HepG2 (cell line): ENCODE measurements around the gene EBF4. TPM values are rescaled to one million over a fixed set of nuclear protein-coding genes. Genes with fewer than 3 reads are reported as not detected.

Source experiments
- FOSL1 ChIP-seq: sonication (generic); formaldehyde crosslinking; IDR thresholded peaks from 2 replicates; pipeline ENCODE4 v1.9.0; 2021; ENCODE audit warnings: missing genetic modification reagents, borderline replicate concordance
- FOXK2 ChIP-seq: fragments of 450-650 bp; IDR thresholded peaks from 2 replicates; pipeline ENCODE4 v1.6.1; 2016
- MXD4 ChIP-seq: IDR thresholded peaks from 2 replicates; pipeline ENCODE4 v1.6.1; 2016; ENCODE audit warnings: mild to moderate bottlenecking, missing biosample characterization, missing genetic modification reagents
- PITX1 ChIP-seq: sonication (generic); formaldehyde crosslinking; IDR thresholded peaks from 2 replicates; pipeline ENCODE4 v1.5.1; 2020; ENCODE audit warnings: mild to moderate bottlenecking, missing genetic modification reagents
- ZFYVE20 ChIP-seq: sonication (generic); formaldehyde crosslinking; IDR thresholded peaks from 2 replicates; pipeline ENCODE4 v1.8.0; 2023; ENCODE audit warnings: low read depth, mild to moderate bottlenecking, moderate library complexity, missing genetic modification reagents, borderline replicate concordance
- ZNF7 ChIP-seq: IDR thresholded peaks from 2 replicates; pipeline ENCODE4 v1.6.1; 2016; ENCODE audit warnings: missing biosample characterization, missing genetic modification reagents
- polyA plus RNA-seq, 8 experiments: library from polyadenylated mRNA; depleted of rRNA in 3 of 8; stranded (reverse) in 7 of 8; unstranded in 1 of 8; fragments of >200 nt; fragmentation: Illumina TruSeq in 4 of 8; extraction: Trizol in 4 of 8; gene quantifications; 2 replicates each; pipeline versions ENCODE4 v1.2.1 to v1.2.3, GENCODE V29; 2011 to 2016; ENCODE audit warnings: low read depth in 4 of 8, missing spikeins in 1 of 8, mixed read lengths in 1 of 8; ENCODE audit not compliant: insufficient read depth in 1 of 8
- total RNA-seq, 5 experiments: library from RNA; depleted of rRNA; stranded (reverse); fragments of >200 nt; fragmentation: Illumina TruSeq; extraction: Trizol; gene quantifications; 2 replicates each; pipeline ENCODE4 v1.2.3, GENCODE V29; 2016; ENCODE audit warnings: low read depth in 1 of 5
- TF ChIP-seq, protein P1 (sequence below): sonication (generic); formaldehyde crosslinking; IDR thresholded peaks from 2 replicates; pipeline ENCODE4 v1.4.0; 2020; ENCODE audit warnings: missing genetic modification reagents, borderline replicate concordance
- TF ChIP-seq, protein P2 (sequence below): sonication (generic); formaldehyde crosslinking; IDR thresholded peaks from 2 replicates; pipeline ENCODE4 v1.8.0; 2022; ENCODE audit warnings: mild to moderate bottlenecking, missing genetic modification reagents
- TF ChIP-seq, protein P3 (sequence below): sonication (generic); formaldehyde crosslinking; IDR thresholded peaks from 2 replicates; pipeline ENCODE4 v1.4.0; 2020; ENCODE audit warnings: missing genetic modification reagents
- TF ChIP-seq, protein P4 (sequence below): sonication (generic); formaldehyde crosslinking; IDR thresholded peaks from 2 replicates; pipeline ENCODE4 v1.8.1; 2023; ENCODE audit warnings: mild to moderate bottlenecking, missing genetic modification reagents
- TF ChIP-seq, protein P5 (sequence below): sonication (generic); formaldehyde crosslinking; conservative IDR thresholded peaks from 2 replicates; pipeline ENCODE4 v1.8.0; 2022; ENCODE audit warnings: low read depth, missing genetic modification reagents
- TF ChIP-seq, protein P6 (sequence below): sonication (generic); formaldehyde crosslinking; IDR thresholded peaks from 2 replicates; pipeline ENCODE4 v1.8.0; 2022; ENCODE audit warnings: mild to moderate bottlenecking, missing genetic modification reagents, moderate library complexity
- TF ChIP-seq, protein P7 (sequence below): sonication (generic); formaldehyde crosslinking; IDR thresholded peaks from 2 replicates; pipeline ENCODE4 v1.5.1; 2020; ENCODE audit warnings: mild to moderate bottlenecking, missing genetic modification reagents

Gene EBF4
- total and polyA plus RNA-seq, 2 of the 13 experiments (the other 11 are each of a cell fraction or from before 2014, with no cell fraction given) = 0.84 to 2.2 TPM

DNA sequence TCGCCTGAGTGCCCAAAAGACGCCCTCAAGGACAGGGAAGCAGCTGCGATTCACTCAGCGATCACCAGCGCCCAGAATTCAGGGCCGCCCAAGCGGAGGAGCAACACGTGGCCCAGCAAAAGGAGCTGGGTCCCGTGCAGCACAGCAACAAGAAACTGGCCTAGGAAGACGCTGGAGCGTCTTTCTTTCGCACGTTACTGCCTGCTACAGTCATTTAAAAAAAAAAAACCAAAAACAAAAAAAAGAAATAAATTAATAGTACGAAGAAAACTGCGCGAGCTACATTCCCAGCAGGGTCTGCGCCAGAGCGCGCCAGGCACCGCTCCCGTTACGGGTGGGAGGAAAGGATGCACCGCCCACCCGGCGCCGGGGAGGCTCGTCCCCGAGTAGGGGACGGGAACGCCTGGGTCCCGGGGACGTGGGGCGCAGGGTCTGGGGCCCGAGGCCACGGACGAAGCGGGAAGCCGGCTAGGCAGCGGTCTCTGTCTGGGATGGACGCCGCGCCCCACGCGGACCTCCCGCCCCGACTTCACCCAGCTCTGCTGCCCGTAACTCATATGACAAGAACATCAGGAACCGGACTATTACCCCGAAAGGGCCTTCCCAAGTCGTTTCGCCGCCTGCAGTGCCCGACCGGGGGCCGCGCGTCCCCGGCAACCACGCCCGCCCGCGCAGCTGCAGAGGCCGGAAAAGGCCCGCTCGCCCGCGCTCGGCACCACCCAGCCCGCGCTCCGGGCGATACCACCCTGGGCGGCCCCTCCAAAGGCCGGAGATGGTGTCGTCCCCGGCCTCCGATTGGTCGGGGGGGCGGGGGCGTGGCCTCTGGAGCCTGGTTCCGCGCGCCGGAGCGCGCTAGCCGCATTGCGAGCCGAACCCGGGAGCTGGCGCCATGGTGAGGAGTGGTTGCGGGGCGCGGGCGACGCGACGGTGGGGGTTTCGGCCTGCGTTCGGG, 40.5 kb upstream of the EBF4 start, which contains the start of gene NOP56 (continued):
- TF ChIP-seq, protein P1, sequence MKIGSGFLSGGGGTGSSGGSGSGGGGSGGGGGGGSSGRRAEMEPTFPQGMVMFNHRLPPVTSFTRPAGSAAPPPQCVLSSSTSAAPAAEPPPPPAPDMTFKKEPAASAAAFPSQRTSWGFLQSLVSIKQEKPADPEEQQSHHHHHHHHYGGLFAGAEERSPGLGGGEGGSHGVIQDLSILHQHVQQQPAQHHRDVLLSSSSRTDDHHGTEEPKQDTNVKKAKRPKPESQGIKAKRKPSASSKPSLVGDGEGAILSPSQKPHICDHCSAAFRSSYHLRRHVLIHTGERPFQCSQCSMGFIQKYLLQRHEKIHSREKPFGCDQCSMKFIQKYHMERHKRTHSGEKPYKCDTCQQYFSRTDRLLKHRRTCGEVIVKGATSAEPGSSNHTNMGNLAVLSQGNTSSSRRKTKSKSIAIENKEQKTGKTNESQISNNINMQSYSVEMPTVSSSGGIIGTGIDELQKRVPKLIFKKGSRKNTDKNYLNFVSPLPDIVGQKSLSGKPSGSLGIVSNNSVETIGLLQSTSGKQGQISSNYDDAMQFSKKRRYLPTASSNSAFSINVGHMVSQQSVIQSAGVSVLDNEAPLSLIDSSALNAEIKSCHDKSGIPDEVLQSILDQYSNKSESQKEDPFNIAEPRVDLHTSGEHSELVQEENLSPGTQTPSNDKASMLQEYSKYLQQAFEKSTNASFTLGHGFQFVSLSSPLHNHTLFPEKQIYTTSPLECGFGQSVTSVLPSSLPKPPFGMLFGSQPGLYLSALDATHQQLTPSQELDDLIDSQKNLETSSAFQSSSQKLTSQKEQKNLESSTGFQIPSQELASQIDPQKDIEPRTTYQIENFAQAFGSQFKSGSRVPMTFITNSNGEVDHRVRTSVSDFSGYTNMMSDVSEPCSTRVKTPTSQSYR (CRISPR knock-in tag) = no peak; the same call in 1 of the 2 replicates
- peak; percentile 83 for TF ChIP-seq FOXK2
- TF ChIP-seq, protein P2, sequence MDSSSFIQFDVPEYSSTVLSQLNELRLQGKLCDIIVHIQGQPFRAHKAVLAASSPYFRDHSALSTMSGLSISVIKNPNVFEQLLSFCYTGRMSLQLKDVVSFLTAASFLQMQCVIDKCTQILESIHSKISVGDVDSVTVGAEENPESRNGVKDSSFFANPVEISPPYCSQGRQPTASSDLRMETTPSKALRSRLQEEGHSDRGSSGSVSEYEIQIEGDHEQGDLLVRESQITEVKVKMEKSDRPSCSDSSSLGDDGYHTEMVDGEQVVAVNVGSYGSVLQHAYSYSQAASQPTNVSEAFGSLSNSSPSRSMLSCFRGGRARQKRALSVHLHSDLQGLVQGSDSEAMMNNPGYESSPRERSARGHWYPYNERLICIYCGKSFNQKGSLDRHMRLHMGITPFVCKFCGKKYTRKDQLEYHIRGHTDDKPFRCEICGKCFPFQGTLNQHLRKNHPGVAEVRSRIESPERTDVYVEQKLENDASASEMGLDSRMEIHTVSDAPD (CRISPR knock-in tag) = no peak
- TF ChIP-seq ZNF7 (CRISPR knock-in tag) = no peak
- TF ChIP-seq, protein P3, sequence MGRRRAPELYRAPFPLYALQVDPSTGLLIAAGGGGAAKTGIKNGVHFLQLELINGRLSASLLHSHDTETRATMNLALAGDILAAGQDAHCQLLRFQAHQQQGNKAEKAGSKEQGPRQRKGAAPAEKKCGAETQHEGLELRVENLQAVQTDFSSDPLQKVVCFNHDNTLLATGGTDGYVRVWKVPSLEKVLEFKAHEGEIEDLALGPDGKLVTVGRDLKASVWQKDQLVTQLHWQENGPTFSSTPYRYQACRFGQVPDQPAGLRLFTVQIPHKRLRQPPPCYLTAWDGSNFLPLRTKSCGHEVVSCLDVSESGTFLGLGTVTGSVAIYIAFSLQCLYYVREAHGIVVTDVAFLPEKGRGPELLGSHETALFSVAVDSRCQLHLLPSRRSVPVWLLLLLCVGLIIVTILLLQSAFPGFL = 0 out of 2 replicates have a peak, but pooled peaks have one; percentile 58
- TF ChIP-seq PITX1 (CRISPR knock-in tag) = peak; percentile 80; the same call in 1 of the 2 replicates
- peak; percentile 83 for TF ChIP-seq MXD4
- TF ChIP-seq ZFYVE20 = no peak
- TF ChIP-seq FOSL1 (CRISPR knock-in tag) = no peak
- TF ChIP-seq, protein P4, sequence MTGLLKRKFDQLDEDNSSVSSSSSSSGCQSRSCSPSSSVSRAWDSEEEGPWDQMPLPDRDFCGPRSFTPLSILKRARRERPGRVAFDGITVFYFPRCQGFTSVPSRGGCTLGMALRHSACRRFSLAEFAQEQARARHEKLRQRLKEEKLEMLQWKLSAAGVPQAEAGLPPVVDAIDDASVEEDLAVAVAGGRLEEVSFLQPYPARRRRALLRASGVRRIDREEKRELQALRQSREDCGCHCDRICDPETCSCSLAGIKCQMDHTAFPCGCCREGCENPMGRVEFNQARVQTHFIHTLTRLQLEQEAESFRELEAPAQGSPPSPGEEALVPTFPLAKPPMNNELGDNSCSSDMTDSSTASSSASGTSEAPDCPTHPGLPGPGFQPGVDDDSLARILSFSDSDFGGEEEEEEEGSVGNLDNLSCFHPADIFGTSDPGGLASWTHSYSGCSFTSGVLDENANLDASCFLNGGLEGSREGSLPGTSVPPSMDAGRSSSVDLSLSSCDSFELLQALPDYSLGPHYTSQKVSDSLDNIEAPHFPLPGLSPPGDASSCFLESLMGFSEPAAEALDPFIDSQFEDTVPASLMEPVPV (CRISPR knock-in tag) = peak; percentile 91; the same call in 1 of the 2 replicates
- TF ChIP-seq, protein P5, sequence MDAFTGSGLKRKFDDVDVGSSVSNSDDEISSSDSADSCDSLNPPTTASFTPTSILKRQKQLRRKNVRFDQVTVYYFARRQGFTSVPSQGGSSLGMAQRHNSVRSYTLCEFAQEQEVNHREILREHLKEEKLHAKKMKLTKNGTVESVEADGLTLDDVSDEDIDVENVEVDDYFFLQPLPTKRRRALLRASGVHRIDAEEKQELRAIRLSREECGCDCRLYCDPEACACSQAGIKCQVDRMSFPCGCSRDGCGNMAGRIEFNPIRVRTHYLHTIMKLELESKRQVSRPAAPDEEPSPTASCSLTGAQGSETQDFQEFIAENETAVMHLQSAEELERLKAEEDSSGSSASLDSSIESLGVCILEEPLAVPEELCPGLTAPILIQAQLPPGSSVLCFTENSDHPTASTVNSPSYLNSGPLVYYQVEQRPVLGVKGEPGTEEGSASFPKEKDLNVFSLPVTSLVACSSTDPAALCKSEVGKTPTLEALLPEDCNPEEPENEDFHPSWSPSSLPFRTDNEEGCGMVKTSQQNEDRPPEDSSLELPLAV (CRISPR knock-in tag) = no peak; the same call in 1 of the 2 replicates
- TF ChIP-seq, protein P6, sequence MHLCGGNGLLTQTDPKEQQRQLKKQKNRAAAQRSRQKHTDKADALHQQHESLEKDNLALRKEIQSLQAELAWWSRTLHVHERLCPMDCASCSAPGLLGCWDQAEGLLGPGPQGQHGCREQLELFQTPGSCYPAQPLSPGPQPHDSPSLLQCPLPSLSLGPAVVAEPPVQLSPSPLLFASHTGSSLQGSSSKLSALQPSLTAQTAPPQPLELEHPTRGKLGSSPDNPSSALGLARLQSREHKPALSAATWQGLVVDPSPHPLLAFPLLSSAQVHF (CRISPR knock-in tag) = no peak; the same call in 1 of the 2 replicates
- TF ChIP-seq, protein P7, sequence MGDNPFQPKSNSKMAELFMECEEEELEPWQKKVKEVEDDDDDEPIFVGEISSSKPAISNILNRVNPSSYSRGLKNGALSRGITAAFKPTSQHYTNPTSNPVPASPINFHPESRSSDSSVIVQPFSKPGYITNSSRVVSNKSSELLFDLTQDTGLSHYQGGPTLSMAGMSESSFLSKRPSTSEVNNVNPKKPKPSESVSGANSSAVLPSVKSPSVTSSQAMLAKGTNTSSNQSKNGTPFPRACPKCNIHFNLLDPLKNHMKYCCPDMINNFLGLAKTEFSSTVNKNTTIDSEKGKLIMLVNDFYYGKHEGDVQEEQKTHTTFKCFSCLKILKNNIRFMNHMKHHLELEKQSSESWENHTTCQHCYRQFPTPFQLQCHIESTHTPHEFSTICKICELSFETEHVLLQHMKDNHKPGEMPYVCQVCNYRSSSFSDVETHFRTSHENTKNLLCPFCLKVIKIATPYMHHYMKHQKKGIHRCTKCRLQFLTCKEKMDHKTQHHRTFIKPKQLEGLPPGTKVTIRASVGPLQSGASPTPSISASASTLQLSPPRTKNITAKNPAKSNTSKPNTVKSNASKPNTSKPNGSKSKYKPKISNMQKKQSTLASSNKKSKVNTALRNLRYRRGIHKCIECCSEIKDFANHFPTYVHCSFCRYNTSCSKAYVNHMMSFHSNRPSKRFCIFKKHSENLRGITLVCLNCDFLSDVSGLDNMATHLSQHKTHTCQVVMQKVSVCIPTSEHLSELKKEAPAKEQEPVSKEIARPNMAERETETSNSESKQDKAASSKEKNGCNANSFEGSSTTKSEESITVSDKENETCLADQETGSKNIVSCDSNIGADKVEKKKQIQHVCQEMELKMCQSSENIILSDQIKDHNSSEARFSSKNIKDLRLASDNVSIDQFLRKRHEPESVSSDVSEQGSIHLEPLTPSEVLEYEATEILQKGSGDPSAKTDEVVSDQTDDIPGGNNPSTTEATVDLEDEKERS (CRISPR knock-in tag) = peak; percentile 36; the same call in 1 of the 2 replicates
